ENCODE measurements around the gene MEMO1.

MEMO1 gene

DNA sequence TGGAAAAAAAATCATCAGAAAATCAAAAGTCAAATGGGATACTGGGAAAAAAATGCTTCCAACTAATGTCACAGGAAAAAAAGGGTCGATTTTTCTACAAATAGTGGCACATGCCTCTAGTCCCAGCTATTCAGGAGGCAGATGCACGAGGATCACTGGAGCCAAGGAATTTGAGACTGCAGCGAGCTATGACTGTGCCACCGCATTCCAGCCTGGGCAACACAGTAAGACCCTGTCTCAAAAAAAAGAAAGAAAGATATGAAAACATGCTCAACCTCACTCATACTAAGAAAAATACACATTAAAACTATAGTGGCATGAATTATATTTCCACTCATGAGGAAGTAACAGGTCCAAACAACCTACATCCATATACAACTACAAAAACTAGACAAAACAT lies 17.9 kb downstream of the MEMO1 start:
- no peaks in the 10 kb centered on the region for H3K27me3 ChIP-seq (ENCODE audit: insufficient read depth, low read length)
- no peak overlapping the region for H3K4me3 ChIP-seq (ENCODE audit: low read length)

DNA sequence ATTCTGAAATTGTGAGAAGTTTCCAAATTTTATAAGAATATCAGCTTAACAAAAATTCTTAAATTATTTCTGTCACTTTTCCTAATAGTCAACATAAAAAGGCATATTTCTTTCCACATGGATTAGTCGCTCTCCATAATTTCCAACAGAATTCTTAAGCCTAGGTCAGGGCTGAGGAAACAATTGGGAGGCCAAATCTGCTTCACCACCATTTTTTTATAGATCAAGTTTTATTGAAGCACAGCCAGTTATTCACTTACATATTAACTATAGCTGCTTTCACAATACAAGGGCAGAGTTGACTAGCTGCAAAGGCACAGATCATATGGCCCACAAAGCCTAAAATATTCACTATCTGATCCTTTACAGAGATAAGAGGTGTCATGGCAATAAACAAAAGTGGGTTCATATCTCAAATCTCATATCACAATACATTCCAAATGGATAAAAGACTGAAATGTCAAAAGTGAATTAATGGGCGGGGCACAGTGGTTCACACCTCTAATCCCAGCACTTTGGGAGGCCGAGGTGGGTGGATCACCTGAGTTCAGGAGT lies 18.7 kb downstream of the MEMO1 start:
- Histone ChIP-seq H3K27me3 (ENCODE audit: insufficient read depth, low read length) (no peaks in the 10 kb centered on the region), H3K36me3 (ENCODE audit: insufficient read depth, low read depth, low read length) (no peaks in the 10 kb centered on the region), H3K9ac (ENCODE audit: low read depth, low read length) (no peak overlapping the region), H3K27ac (ENCODE audit: low read length) (no peak overlapping the region), H3K4me3 (ENCODE audit: low read length) (no peak overlapping the region), H3K4me1 (ENCODE audit: insufficient read depth, low read length) (no peaks in the 10 kb centered on the region), H3K9me3 (ENCODE audit: insufficient read depth, low read depth, low read length) (no peaks in the 10 kb centered on the region)

More for the DNA sequence above, 17.9 kb downstream of the MEMO1 start:
- Histone ChIP-seq H3K9me3 (ENCODE audit: insufficient read depth, low read depth, low read length) (no peaks in the 10 kb centered on the region), H3K4me1 (ENCODE audit: insufficient read depth, low read length) (no peaks in the 10 kb centered on the region), H3K9ac (ENCODE audit: low read depth, low read length) (no peak overlapping the region), H3K36me3 (ENCODE audit: insufficient read depth, low read depth, low read length) (no peaks in the 10 kb centered on the region), H3K27ac (ENCODE audit: low read length) (no peak overlapping the region)

DNA sequence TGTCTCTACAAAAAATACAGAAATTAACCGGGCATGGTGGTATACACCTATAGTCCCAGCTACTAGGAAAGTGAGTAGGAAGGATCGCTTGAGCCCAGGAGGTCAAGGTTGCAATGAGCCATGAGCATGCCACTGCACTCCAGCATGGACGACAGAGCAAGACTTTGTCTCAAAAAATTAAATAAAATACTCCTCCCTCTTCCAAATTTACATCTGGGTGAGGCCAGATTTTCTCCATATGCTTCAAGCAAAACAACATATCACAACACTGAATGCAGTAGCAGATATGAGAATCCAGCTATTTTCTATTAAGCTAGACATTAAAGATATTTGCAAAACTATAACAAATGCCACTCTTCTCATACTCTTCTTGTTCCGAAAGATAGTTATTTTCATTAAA lies 20.9 kb downstream of the MEMO1 start:
- Histone ChIP-seq H3K4me1 (ENCODE audit: insufficient read depth, low read length) (no peaks in the 10 kb centered on the region), H3K36me3 (ENCODE audit: insufficient read depth, low read depth, low read length) (no peaks in the 10 kb centered on the region), H3K27ac (ENCODE audit: low read length) (no peak overlapping the region), H3K27me3 (ENCODE audit: insufficient read depth, low read length) (no peaks in the 10 kb centered on the region), H3K9ac (ENCODE audit: low read depth, low read length) (no peak overlapping the region), H3K4me3 (ENCODE audit: low read length) (no peak overlapping the region), H3K9me3 (ENCODE audit: insufficient read depth, low read depth, low read length) (no peaks in the 10 kb centered on the region)

DNA sequence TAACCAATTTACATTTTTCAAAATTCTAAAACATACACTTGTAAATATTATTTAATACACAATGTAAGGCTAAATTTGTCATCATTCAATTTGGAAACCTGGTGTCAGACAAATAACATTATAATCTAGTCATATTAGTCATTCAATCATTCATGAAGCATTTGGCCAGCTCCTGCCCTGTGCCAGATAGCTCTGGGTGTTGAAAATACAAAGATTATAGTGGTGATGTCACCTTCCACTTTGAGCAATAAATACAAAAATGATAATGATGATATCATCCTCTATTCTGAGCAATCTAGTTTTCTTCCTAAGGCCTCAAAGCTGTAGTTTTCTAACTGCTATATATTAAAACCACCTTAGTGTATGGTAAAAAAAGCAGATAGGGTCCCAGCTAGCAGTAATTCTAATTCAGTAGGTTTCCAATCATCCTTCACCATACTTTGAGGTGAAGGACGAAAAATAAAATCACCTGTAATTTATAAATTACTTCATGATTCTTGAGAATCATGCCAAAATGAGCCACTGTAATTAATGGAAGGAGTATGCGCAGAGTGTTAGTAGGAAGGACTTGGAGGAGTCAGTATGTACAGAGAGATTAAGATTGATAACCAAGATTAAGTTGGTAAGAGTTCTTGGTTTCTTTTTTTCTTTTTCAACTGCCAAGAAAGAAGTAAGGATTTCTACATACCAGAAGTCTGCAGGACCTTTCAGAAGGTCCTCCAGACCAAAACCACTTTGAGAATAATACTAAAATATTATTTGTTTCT lies 23.2 kb downstream of the MEMO1 start:
- Histone ChIP-seq H3K4me1 (ENCODE audit: insufficient read depth, low read length) (no peaks in the 10 kb centered on the region), H3K4me3 (ENCODE audit: low read length) (no peak overlapping the region), H3K27me3 (ENCODE audit: insufficient read depth, low read length) (no peaks in the 10 kb centered on the region), H3K36me3 (ENCODE audit: insufficient read depth, low read depth, low read length) (no peaks in the 10 kb centered on the region), H3K9ac (ENCODE audit: low read depth, low read length) (no peak overlapping the region), H3K27ac (ENCODE audit: low read length) (no peak overlapping the region), H3K9me3 (ENCODE audit: insufficient read depth, low read depth, low read length) (no peaks in the 10 kb centered on the region)

DNA sequence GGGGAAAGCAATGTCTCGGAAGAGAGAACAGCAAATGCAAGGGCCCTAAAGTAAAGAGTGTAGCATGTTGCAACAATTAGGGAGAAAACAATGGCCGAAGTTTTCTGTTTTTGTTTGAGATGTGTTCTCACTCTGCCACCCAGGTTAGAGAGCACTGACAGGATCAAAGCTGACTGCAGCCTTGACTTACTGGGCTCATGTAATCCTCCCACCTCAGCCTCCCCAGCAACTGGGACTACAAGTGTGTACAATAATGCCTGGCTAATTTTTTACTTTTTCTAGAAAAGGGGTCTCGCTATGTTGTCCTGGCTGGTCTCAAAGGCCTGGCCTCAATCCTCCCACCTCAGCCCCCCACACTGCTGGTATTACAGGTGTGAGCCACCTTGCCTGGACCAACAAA lies 23.9 kb downstream of the MEMO1 start:
- H3K4me3 ChIP-seq (ENCODE audit: low read length), result no peak overlapping the region
- no peaks in the 10 kb centered on the region for H3K27me3 ChIP-seq (ENCODE audit: insufficient read depth, low read length)
- no peak overlapping the region for H3K9ac ChIP-seq (ENCODE audit: low read depth, low read length)
- no peaks in the 10 kb centered on the region for H3K36me3 ChIP-seq (ENCODE audit: insufficient read depth, low read depth, low read length)
- H3K4me1 ChIP-seq (ENCODE audit: insufficient read depth, low read length), result no peaks in the 10 kb centered on the region
- no peaks in the 10 kb centered on the region for H3K9me3 ChIP-seq (ENCODE audit: insufficient read depth, low read depth, low read length)
- no peak overlapping the region for H3K27ac ChIP-seq (ENCODE audit: low read length)

DNA sequence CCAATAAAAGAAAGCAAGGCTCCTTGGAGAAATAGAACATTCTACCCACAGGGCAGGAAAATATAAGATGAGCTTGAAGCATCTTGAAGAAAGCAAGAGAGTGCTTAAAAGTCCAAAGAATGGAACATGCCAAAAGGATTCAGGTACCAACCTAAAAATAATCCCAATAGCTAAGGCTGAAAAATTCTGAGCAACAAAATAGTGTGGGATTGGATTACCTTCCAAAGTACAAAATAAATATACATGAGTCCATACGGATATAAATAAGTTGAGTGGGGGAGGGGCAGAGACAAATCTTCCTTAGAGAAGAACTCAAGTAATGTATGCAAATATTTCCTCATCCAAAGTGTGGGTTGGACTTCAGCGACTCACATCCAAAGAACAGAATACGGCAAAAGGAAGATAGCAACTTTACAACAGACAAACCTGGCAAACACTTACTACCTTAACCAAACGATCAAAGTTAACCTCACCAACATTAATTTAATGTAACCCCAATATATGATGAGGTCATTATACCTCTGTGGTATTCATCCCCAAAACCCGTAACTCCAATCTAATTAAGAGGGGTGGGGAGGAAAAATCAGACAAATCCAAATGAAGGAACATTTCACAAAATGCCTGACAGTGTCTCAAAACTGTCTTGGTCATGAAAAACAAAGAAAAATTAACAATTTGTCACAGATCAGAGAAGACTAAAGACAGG lies 26.9 kb downstream of the MEMO1 start:
- Histone ChIP-seq H3K9ac (ENCODE audit: low read depth, low read length) (no peak overlapping the region), H3K9me3 (ENCODE audit: insufficient read depth, low read depth, low read length) (no peaks in the 10 kb centered on the region), H3K36me3 (ENCODE audit: insufficient read depth, low read depth, low read length) (no peaks in the 10 kb centered on the region), H3K4me1 (ENCODE audit: insufficient read depth, low read length) (peaks cover 3% of the 10 kb centered on the region; the same call in 1 of the 2 replicates), H3K4me3 (ENCODE audit: low read length) (no peak overlapping the region), H3K27ac (ENCODE audit: low read length) (no peak overlapping the region), H3K27me3 (ENCODE audit: insufficient read depth, low read length) (no peaks in the 10 kb centered on the region)

DNA sequence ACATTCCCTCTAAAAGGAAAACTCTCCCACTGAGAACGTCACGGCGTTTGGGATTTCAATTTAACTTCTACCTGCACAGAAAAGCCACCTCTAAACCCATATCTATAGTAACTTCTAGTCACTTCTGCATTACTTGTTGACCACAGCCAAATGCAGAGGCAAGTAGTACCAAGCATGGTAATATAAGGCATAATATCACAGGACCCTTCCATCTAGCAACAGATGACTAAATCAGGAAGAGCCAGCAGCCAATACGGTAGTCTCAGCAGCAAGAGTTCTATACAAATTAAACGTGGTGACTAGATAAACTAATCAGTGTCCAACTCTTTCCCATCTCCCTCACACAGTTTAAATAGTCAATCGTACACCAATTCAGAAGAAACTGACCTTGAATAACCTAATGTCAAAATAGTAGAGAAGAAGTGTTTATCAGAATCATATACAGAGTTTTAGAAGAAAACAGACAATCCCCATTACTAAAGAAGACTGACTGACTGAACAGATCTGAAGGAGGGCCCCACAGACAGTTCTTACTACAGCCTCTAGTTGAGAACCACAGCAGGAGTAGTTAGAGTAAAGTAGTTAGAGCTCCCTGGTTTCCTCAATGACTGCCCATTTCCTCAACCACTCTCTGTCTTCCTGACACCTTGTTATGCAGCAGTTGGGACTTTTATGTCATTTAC lies 30.0 kb downstream of the MEMO1 start:
- Histone ChIP-seq H3K4me3 (ENCODE audit: low read length) (no peak overlapping the region), H3K9ac (ENCODE audit: low read depth, low read length) (no peak overlapping the region), H3K4me1 (ENCODE audit: insufficient read depth, low read length) (peaks cover 3% of the 10 kb centered on the region; the same call in 1 of the 2 replicates), H3K36me3 (ENCODE audit: insufficient read depth, low read depth, low read length) (no peaks in the 10 kb centered on the region), H3K9me3 (ENCODE audit: insufficient read depth, low read depth, low read length) (no peaks in the 10 kb centered on the region), H3K27ac (ENCODE audit: low read length) (no peak overlapping the region), H3K27me3 (ENCODE audit: insufficient read depth, low read length) (no peaks in the 10 kb centered on the region)

DNA sequence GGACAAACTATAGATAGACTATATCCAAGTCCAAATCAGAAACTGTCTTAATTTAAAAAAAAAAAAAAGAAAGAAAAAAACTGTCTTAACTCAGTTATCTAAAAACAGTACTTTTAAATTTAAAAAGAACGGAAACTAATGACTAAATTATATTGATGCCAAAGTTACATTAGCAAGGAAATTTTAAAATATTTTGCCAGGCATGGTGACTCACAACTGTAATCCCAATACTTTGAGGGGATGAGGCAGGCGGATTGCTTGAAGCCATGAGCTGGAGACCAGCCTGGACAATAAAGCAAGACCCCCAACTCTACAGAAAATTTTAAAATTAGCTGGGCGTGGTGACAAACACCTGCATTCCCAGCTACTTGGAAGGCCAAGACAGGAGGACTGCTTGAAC lies 30.9 kb downstream of the MEMO1 start:
- H3K36me3 ChIP-seq (ENCODE audit: insufficient read depth, low read depth, low read length), result no peaks in the 10 kb centered on the region
- no peaks in the 10 kb centered on the region for H3K9me3 ChIP-seq (ENCODE audit: insufficient read depth, low read depth, low read length)
- no peak overlapping the region for H3K27ac ChIP-seq (ENCODE audit: low read length)
- H3K4me3 ChIP-seq (ENCODE audit: low read length), result no peak overlapping the region
- no peak overlapping the region for H3K9ac ChIP-seq (ENCODE audit: low read depth, low read length)
- H3K27me3 ChIP-seq (ENCODE audit: insufficient read depth, low read length), result no peaks in the 10 kb centered on the region
- H3K4me1 ChIP-seq (ENCODE audit: insufficient read depth, low read length), result peaks cover 3% of the 10 kb centered on the region; the same call in 1 of the 2 replicates

DNA sequence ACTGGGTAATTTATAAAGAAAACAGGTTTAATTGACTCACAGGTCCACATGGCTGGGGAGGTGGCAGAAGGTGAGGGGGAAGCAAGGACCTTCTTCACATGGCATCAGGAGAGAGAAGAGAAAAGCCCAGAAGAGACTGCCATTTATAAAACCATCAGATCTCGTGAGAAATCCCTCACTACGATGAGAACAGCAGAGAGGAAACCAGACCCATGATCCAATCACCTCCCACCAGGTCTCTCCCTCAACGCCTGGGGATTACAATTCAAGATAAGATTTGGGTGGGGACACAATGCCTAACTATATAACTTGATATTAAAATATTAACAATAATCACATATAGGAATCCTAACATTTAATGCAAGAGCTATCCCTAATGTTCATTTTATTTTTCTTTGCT lies 31.8 kb downstream of the MEMO1 start:
- Histone ChIP-seq H3K36me3 (ENCODE audit: insufficient read depth, low read depth, low read length) (no peaks in the 10 kb centered on the region), H3K9me3 (ENCODE audit: insufficient read depth, low read depth, low read length) (no peaks in the 10 kb centered on the region), H3K4me3 (ENCODE audit: low read length) (no peak overlapping the region), H3K27me3 (ENCODE audit: insufficient read depth, low read length) (no peaks in the 10 kb centered on the region), H3K27ac (ENCODE audit: low read length) (no peak overlapping the region), H3K9ac (ENCODE audit: low read depth, low read length) (no peak overlapping the region), H3K4me1 (ENCODE audit: insufficient read depth, low read length) (peaks cover 3% of the 10 kb centered on the region; the same call in 1 of the 2 replicates)

DNA sequence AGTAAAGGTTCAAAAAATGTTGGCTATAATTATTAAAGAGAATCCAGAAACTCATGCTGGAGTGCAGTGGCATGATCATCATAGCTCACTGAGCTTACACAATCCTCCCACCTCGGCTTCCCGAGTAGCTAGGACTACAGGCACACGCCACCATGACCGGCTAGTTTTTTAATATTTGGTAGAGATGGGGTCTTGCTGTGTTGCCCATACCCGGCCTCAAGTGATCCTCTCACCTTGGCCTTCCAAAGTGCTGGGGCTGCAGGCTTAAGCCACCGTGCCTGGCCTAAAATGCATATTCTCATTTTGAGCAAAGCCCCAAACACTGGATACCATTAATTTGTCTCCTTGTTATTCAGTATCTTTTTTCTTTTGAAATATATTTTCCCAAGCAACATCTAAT lies 32.4 kb downstream of the MEMO1 start:
- Histone ChIP-seq H3K27me3 (ENCODE audit: insufficient read depth, low read length) (no peaks in the 10 kb centered on the region), H3K9ac (ENCODE audit: low read depth, low read length) (no peak overlapping the region), H3K9me3 (ENCODE audit: insufficient read depth, low read depth, low read length) (no peaks in the 10 kb centered on the region), H3K27ac (ENCODE audit: low read length) (no peak overlapping the region), H3K4me3 (ENCODE audit: low read length) (no peak overlapping the region), H3K4me1 (ENCODE audit: insufficient read depth, low read length) (peaks cover 3% of the 10 kb centered on the region; the same call in 1 of the 2 replicates), H3K36me3 (ENCODE audit: insufficient read depth, low read depth, low read length) (no peaks in the 10 kb centered on the region)

DNA sequence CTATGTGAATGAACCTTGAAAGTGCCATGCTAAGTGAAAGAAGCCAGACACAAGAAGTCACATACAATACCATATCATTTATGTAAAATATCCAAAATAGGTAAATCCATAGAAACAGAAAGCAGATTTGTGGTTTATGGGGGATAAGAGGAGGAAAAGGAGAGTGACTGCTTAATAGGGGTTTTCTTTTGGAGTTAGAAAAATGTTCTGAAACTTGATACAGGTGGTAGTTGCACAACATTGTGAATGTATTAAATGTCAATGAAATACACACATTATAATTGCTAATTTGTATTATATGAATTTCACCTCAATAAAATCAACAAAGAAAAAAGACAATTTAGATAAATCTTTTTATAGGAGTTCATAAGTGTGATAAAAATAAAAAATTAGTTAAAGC lies 37.1 kb downstream of the MEMO1 start:
- H3K4me1 ChIP-seq (ENCODE audit: insufficient read depth, low read length), result no peaks in the 10 kb centered on the region
- no peaks in the 10 kb centered on the region for H3K9me3 ChIP-seq (ENCODE audit: insufficient read depth, low read depth, low read length)
- H3K9ac ChIP-seq (ENCODE audit: low read depth, low read length), result no peak overlapping the region
- no peak overlapping the region for H3K27ac ChIP-seq (ENCODE audit: low read length)
- H3K36me3 ChIP-seq (ENCODE audit: insufficient read depth, low read depth, low read length), result no peaks in the 10 kb centered on the region
- H3K27me3 ChIP-seq (ENCODE audit: insufficient read depth, low read length), result no peaks in the 10 kb centered on the region
- H3K4me3 ChIP-seq (ENCODE audit: low read length), result no peak overlapping the region

Data from iPS-20b (cell line).